Measurements from ENCODE around the gene PIK3CA. TPM values are rescaled to one million over a fixed set of nuclear protein-coding genes. Genes with fewer than 3 reads are reported as not detected.

Gene PIK3CA
- total and polyA plus RNA-seq, 2 experiments from 2014 or later: 5.1 to 13.4 TPM

DNA sequence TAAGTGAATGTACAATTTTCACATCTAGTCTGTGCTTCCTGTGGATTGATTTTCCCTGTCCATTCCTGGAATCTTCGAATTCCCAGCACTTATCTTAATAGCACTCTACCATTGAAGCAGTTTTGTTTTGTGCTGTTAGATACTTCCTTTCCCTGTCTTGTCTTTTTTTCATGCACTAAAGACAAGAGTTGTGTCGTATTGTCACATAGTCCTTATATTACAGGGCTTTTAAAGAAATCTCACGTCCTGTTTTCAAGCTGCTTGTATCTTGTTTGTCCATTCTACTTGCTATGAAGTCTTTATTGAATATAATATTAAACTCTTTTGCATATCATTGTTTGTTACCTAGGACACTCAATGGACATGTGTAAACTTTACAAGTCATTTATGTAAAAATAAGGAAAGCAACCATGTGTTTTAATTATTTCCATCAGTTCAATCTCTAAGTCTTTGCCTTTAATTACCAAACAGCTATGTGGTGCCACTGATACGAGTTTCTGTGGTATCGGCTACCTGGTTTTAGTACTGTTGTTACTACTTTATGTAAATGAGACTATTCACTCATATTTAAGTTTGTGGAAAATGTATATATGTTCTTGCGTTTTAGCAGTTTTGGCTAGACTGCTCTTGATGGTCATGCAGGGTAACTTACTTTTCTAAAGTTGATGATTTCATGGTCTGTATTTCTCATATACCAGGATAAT is 10.3 kb downstream of the PIK3CA start:
- H3K36me3 Mint-ChIP-seq (ENCODE audit: low read depth): peaks cover 4% of the 10 kb centered on the region; the same call in 1 of the 3 replicates

More for the DNA sequence above, 10.3 kb downstream of the PIK3CA start:
- no peak for DNase-seq (ENCODE audit: low spot score)
- H2AFZ ChIP-seq: no peak overlapping the region
- H3K9me2 ChIP-seq (ENCODE audit: insufficient read depth): no peaks in the 10 kb centered on the region
- peaks cover 10% of the 10 kb centered on the region for H3K4me1 Mint-ChIP-seq
- H3K27ac ChIP-seq (ENCODE audit: low read depth): no peak overlapping the region
- H3K4me1 ChIP-seq (ENCODE audit: insufficient read depth): peaks cover 12% of the 10 kb centered on the region
- no peaks in the 10 kb centered on the region for H3K27me3 Mint-ChIP-seq (ENCODE audit: insufficient read depth, low read depth, poor library complexity)
- no peaks in the 10 kb centered on the region for H3F3A ChIP-seq (replicated peaks; ENCODE audit: low read depth)
- TF ChIP-seq STAT1 (IDR thresholded peaks at IDR 0.05; ENCODE audit: unreplicated experiment) (no peak), NANOG (IDR thresholded peaks at IDR 0.05; ENCODE audit: borderline replicate concordance) (no peak), ZNF114 (CRISPR knock-in tag; IDR thresholded peaks at IDR 0.05) (no peak), EZH2 (IDR thresholded peaks at IDR 0.05; ENCODE audit: low read depth, unreplicated experiment) (no peak), CREB1 (CRISPR knock-in tag; IDR thresholded peaks at IDR 0.05; ENCODE audit: low read depth) (no peak), ZNF331 (CRISPR knock-in tag; IDR thresholded peaks at IDR 0.05; ENCODE audit: low read depth) (no peak), POLR2AphosphoS5 (IDR thresholded peaks at IDR 0.05; ENCODE audit: low read depth) (no peak), EZH2phosphoT487 (IDR thresholded peaks at IDR 0.05; ENCODE audit: unreplicated experiment) (no peak), JUNB (IDR thresholded peaks at IDR 0.05; ENCODE audit: unreplicated experiment) (no peak)
- TF ChIP-seq, protein P1, sequence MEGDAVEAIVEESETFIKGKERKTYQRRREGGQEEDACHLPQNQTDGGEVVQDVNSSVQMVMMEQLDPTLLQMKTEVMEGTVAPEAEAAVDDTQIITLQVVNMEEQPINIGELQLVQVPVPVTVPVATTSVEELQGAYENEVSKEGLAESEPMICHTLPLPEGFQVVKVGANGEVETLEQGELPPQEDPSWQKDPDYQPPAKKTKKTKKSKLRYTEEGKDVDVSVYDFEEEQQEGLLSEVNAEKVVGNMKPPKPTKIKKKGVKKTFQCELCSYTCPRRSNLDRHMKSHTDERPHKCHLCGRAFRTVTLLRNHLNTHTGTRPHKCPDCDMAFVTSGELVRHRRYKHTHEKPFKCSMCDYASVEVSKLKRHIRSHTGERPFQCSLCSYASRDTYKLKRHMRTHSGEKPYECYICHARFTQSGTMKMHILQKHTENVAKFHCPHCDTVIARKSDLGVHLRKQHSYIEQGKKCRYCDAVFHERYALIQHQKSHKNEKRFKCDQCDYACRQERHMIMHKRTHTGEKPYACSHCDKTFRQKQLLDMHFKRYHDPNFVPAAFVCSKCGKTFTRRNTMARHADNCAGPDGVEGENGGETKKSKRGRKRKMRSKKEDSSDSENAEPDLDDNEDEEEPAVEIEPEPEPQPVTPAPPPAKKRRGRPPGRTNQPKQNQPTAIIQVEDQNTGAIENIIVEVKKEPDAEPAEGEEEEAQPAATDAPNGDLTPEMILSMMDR (conservative IDR thresholded peaks at IDR 0.05; ENCODE audit: low read depth in 2 of 2): no peak
- TF ChIP-seq, protein P2, sequence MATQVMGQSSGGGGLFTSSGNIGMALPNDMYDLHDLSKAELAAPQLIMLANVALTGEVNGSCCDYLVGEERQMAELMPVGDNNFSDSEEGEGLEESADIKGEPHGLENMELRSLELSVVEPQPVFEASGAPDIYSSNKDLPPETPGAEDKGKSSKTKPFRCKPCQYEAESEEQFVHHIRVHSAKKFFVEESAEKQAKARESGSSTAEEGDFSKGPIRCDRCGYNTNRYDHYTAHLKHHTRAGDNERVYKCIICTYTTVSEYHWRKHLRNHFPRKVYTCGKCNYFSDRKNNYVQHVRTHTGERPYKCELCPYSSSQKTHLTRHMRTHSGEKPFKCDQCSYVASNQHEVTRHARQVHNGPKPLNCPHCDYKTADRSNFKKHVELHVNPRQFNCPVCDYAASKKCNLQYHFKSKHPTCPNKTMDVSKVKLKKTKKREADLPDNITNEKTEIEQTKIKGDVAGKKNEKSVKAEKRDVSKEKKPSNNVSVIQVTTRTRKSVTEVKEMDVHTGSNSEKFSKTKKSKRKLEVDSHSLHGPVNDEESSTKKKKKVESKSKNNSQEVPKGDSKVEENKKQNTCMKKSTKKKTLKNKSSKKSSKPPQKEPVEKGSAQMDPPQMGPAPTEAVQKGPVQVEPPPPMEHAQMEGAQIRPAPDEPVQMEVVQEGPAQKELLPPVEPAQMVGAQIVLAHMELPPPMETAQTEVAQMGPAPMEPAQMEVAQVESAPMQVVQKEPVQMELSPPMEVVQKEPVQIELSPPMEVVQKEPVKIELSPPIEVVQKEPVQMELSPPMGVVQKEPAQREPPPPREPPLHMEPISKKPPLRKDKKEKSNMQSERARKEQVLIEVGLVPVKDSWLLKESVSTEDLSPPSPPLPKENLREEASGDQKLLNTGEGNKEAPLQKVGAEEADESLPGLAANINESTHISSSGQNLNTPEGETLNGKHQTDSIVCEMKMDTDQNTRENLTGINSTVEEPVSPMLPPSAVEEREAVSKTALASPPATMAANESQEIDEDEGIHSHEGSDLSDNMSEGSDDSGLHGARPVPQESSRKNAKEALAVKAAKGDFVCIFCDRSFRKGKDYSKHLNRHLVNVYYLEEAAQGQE (IDR thresholded peaks at IDR 0.05; ENCODE audit: unreplicated experiment): no peak
- TF ChIP-seq, protein P3, sequence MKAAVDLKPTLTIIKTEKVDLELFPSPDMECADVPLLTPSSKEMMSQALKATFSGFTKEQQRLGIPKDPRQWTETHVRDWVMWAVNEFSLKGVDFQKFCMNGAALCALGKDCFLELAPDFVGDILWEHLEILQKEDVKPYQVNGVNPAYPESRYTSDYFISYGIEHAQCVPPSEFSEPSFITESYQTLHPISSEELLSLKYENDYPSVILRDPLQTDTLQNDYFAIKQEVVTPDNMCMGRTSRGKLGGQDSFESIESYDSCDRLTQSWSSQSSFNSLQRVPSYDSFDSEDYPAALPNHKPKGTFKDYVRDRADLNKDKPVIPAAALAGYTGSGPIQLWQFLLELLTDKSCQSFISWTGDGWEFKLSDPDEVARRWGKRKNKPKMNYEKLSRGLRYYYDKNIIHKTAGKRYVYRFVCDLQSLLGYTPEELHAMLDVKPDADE (IDR thresholded peaks at IDR 0.05): no peak
- TF ChIP-seq, protein P4, sequence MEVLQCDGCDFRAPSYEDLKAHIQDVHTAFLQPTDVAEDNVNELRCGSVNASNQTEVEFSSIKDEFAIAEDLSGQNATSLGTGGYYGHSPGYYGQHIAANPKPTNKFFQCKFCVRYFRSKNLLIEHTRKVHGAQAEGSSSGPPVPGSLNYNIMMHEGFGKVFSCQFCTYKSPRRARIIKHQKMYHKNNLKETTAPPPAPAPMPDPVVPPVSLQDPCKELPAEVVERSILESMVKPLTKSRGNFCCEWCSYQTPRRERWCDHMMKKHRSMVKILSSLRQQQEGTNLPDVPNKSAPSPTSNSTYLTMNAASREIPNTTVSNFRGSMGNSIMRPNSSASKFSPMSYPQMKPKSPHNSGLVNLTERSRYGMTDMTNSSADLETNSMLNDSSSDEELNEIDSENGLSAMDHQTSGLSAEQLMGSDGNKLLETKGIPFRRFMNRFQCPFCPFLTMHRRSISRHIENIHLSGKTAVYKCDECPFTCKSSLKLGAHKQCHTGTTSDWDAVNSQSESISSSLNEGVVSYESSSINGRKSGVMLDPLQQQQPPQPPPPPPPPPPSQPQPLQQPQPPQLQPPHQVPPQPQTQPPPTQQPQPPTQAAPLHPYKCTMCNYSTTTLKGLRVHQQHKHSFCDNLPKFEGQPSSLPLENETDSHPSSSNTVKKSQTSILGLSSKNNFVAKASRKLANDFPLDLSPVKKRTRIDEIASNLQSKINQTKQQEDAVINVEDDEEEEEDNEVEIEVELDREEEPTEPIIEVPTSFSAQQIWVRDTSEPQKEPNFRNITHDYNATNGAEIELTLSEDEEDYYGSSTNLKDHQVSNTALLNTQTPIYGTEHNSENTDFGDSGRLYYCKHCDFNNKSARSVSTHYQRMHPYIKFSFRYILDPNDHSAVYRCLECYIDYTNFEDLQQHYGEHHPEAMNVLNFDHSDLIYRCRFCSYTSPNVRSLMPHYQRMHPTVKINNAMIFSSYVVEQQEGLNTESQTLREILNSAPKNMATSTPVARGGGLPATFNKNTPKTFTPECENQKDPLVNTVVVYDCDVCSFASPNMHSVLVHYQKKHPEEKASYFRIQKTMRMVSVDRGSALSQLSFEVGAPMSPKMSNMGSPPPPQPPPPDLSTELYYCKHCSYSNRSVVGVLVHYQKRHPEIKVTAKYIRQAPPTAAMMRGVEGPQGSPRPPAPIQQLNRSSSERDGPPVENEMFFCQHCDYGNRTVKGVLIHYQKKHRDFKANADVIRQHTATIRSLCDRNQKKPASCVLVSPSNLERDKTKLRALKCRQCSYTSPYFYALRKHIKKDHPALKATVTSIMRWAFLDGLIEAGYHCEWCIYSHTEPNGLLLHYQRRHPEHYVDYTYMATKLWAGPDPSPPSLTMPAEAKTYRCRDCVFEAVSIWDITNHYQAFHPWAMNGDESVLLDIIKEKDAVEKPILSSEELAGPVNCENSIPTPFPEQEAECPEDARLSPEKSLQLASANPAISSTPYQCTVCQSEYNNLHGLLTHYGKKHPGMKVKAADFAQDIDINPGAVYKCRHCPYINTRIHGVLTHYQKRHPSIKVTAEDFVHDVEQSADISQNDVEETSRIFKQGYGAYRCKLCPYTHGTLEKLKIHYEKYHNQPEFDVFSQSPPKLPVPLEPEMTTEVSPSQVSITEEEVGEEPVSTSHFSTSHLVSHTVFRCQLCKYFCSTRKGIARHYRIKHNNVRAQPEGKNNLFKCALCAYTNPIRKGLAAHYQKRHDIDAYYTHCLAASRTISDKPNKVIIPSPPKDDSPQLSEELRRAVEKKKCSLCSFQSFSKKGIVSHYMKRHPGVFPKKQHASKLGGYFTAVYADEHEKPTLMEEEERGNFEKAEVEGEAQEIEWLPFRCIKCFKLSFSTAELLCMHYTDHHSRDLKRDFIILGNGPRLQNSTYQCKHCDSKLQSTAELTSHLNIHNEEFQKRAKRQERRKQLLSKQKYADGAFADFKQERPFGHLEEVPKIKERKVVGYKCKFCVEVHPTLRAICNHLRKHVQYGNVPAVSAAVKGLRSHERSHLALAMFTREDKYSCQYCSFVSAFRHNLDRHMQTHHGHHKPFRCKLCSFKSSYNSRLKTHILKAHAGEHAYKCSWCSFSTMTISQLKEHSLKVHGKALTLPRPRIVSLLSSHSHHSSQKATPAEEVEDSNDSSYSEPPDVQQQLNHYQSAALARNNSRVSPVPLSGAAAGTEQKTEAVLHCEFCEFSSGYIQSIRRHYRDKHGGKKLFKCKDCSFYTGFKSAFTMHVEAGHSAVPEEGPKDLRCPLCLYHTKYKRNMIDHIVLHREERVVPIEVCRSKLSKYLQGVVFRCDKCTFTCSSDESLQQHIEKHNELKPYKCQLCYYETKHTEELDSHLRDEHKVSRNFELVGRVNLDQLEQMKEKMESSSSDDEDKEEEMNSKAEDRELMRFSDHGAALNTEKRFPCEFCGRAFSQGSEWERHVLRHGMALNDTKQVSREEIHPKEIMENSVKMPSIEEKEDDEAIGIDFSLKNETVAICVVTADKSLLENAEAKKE (CRISPR knock-in tag; IDR thresholded peaks at IDR 0.05): no peak
- H4K20me1 ChIP-seq (replicated peaks; ENCODE audit: insufficient read depth): no peaks in the 10 kb centered on the region
- H3K27ac Mint-ChIP-seq: no peak overlapping the region
- ATAC-seq: no peak
- no peaks in the 10 kb centered on the region for H3K27me3 ChIP-seq (ENCODE audit: insufficient read depth)
- peaks cover 5% of the 10 kb centered on the region; the same call in 1 of the 3 replicates for H3K9me3 Mint-ChIP-seq
- H3K4me3 ChIP-seq: no peak overlapping the region
- no peaks in the 10 kb centered on the region for H3K36me3 ChIP-seq (ENCODE audit: insufficient read depth)
- H3K4me3 Mint-ChIP-seq: no peak overlapping the region
- H3K79me2 ChIP-seq (replicated peaks; ENCODE audit: insufficient read depth): peaks cover 99% of the 10 kb centered on the region
- H3K4me2 ChIP-seq: no peak overlapping the region
